Measurements from ENCODE around the gene HLA-G.

The HLA-G gene

DNA sequence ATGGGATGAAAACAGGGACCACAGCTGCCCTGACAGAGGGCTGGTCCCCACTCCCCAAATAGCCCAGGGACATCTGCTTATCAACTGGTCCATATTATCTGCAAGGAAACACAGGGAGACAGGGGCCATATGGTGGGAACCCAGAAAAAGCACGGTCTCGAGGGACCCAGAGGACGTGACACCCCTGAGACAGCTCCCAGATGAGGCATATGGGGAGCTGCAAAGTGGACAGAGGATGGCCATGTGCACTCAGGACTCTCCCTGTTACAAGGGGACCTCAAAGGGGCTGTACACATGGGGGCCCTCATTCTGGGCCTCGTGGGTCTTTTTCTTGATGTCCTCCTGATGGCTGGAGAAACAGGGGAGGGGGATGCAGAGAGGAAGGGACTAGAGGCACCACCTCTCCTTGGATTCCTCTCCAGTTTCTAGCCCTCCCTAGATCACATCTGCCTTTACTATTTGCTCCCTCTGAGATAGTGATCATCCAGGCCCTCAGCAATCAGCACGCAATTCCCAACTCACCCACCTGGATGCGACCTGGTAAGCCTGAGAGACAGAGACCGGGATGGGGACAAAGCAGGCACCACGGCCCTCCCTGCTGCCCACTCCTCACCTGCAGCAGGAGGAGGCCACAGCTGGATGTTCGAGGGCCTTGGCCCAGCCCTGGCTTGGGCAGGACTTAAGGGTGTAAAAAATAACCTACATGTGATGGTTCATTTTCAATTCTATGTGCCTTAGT, 13.1 kb upstream of the HLA-G start:
- DNase-seq (ENCODE audit: low read depth): no peak
- TF ChIP-seq CTCF (conservative IDR thresholded peaks at IDR 0.05; ENCODE audit: control insufficient read depth, insufficient read depth, low read depth, low read length): no peak
- no peak overlapping the region for H3K4me3 ChIP-seq (ENCODE audit: control insufficient read depth, low read depth, low read length)

GRCh38 chr6:29815118-29815750, 12.4 kb upstream of the HLA-G start:
- no peak for TF ChIP-seq CTCF (conservative IDR thresholded peaks at IDR 0.05; ENCODE audit: control insufficient read depth, insufficient read depth, low read depth, low read length)
- H3K4me3 ChIP-seq (ENCODE audit: control insufficient read depth, low read depth, low read length): no peak overlapping the region
- no peak for DNase-seq (ENCODE audit: low read depth)

GRCh38 chr6:29816030-29816429, 11.6 kb upstream of the HLA-G start:
- H3K4me3 ChIP-seq (ENCODE audit: control insufficient read depth, low read depth, low read length): no peak overlapping the region
- DNase-seq (ENCODE audit: low read depth): no peak
- TF ChIP-seq CTCF (conservative IDR thresholded peaks at IDR 0.05; ENCODE audit: control insufficient read depth, insufficient read depth, low read depth, low read length): no peak

DNA sequence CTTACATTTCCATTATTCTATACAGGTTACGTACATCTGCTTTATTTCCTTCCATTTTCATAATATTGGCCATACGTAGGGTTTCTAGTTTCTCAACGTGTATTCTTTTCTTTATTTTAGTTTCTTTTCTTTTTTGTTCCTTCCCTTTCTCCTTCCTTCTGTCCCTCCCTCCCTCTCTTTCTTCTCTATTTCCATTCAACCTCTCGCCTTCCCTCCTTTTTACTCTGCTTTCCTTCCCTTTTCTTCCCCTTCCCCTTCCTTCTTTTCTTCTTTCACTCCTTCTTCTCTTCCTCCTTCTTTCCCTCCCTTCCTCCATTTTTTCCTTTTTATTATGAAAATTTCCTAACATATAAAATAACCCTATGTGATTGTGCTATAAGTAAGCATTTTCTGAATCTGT, 8.7 kb upstream of the HLA-G start:
- H3K4me3 ChIP-seq (ENCODE audit: control insufficient read depth, low read depth, low read length): no peak overlapping the region
- no peak for TF ChIP-seq CTCF (conservative IDR thresholded peaks at IDR 0.05; ENCODE audit: control insufficient read depth, insufficient read depth, low read depth, low read length)
- no peak for DNase-seq (ENCODE audit: low read depth)

GRCh38 chr6:29824144-29824543, 3.5 kb upstream of the HLA-G start:
- no peak for TF ChIP-seq CTCF (conservative IDR thresholded peaks at IDR 0.05; ENCODE audit: control insufficient read depth, insufficient read depth, low read depth, low read length)
- no peak overlapping the region for H3K4me3 ChIP-seq (ENCODE audit: control insufficient read depth, low read depth, low read length)
- DNase-seq (ENCODE audit: low read depth): no peak

GRCh38 chr6:29825848-29826247, 1.8 kb upstream of the HLA-G start:
- H3K4me3 ChIP-seq (ENCODE audit: control insufficient read depth, low read depth, low read length): no peak overlapping the region
- no peak for DNase-seq (ENCODE audit: low read depth)
- no peak for TF ChIP-seq CTCF (conservative IDR thresholded peaks at IDR 0.05; ENCODE audit: control insufficient read depth, insufficient read depth, low read depth, low read length)
